CD4-positive, alpha-beta T cell treated with Interleukin-17A for 1 hour (primary cell): ENCODE data around the gene CNPY1.

ENCODE experiments used
- DNase-seq: peaks from one replicate; pipeline ENCODE4 v3.0.0-alpha.2; 2020

The CNPY1 gene

GRCh38 chr7:155464948-155465739 is 81.2 kb downstream of the CNPY1 start:
- no peak for DNase-seq

- no peak for DNase-seq
These were observed 82.2 kb downstream of the CNPY1 start for GRCh38 chr7:155464183-155464582.

GRCh38 chr7:155463114-155463811 is 83.1 kb downstream of the CNPY1 start:
- DNase-seq, result no peak

- DNase-seq, result no peak
These were observed 84.1 kb downstream of the CNPY1 start for GRCh38 chr7:155462163-155462735.

GRCh38 chr7:155461631-155462030 is 84.7 kb downstream of the CNPY1 start:
- DNase-seq, result no peak

GRCh38 chr7:155460926-155461613 is 85.3 kb downstream of the CNPY1 start:
- no peak for DNase-seq

GRCh38 chr7:155459700-155460461 is 86.5 kb downstream of the CNPY1 start:
- DNase-seq, result no peak

GRCh38 chr7:155458878-155459699 is 87.3 kb downstream of the CNPY1 start:
- no peak for DNase-seq

GRCh38 chr7:155458111-155458877 is 88.1 kb downstream of the CNPY1 start, which contains the start of gene EN2:
Gene EN2 (plus strand): TSS chr7:155458129. CDS start chr7:155458378, 249 bp downstream.
- DNase-seq, result no peak

GRCh38 chr7:155457544-155458110 is 88.7 kb downstream of the CNPY1 start:
- no peak for DNase-seq

- no peak for DNase-seq
These were observed 89.4 kb downstream of the CNPY1 start for GRCh38 chr7:155456738-155457543.

GRCh38 chr7:155455776-155456737 is 90.3 kb downstream of the CNPY1 start:
- no peak for DNase-seq

GRCh38 chr7:155455132-155455693 is 91.1 kb downstream of the CNPY1 start:
- no peak for DNase-seq

- no peak for DNase-seq
These were observed 91.9 kb downstream of the CNPY1 start for GRCh38 chr7:155454183-155455112.

GRCh38 chr7:155453296-155454182 is 92.8 kb downstream of the CNPY1 start:
- no peak for DNase-seq
